Activated CD4-positive, CD25-positive, alpha-beta regulatory T cell treated with anti-CD3 and anti-CD28 coated beads, Interleukin-2, amount 50 U/mL, for 16 hours (primary cell): Measurements from ENCODE around the gene PTGER4.
"Not testable (repeated sequence)": the region's sequence is repeated elsewhere in the genome, so short reads cannot be mapped to it uniquely, and the experiment has no call there.

ENCODE experiments used
- DNase-seq: peaks from one replicate; pipeline ENCODE4 v3.0.0-alpha.2; 2020; ENCODE audit warnings: low read depth, low spot score

The PTGER4 gene

GRCh38 chr5:40689438-40689837, 9.7 kb downstream of the PTGER4 start:
- DNase-seq = no peak

GRCh38 chr5:40690267-40690666, 10.6 kb downstream of the PTGER4 start:
- no peak for DNase-seq

- DNase-seq = no peak
Measured at GRCh38 chr5:40691894-40692293, 12.2 kb downstream of the PTGER4 start.

- no peak for DNase-seq
Measured at GRCh38 chr5:40694433-40694832, 14.7 kb downstream of the PTGER4 start.

- DNase-seq = no peak
Measured at GRCh38 chr5:40700116-40700782, 20.5 kb downstream of the PTGER4 start.

GRCh38 chr5:40702027-40702426, 22.3 kb downstream of the PTGER4 start:
- not testable (repeated sequence) for DNase-seq

- not testable (repeated sequence) for DNase-seq
Measured at GRCh38 chr5:40705484-40705883, 25.8 kb downstream of the PTGER4 start.

GRCh38 chr5:40710575-40710974, 30.9 kb downstream of the PTGER4 start:
- not testable (repeated sequence) for DNase-seq

GRCh38 chr5:40714001-40714400, 34.3 kb downstream of the PTGER4 start:
- no peak for DNase-seq

GRCh38 chr5:40716000-40716399, 36.3 kb downstream of the PTGER4 start:
- no peak for DNase-seq

GRCh38 chr5:40716590-40716989, 36.9 kb downstream of the PTGER4 start:
- DNase-seq = no peak

GRCh38 chr5:40717281-40717680, 37.6 kb downstream of the PTGER4 start:
- no peak for DNase-seq

GRCh38 chr5:40720069-40720468, 40.4 kb downstream of the PTGER4 start:
- DNase-seq = no peak

- DNase-seq = not testable (repeated sequence)
Measured at GRCh38 chr5:40722497-40722911, 42.8 kb downstream of the PTGER4 start.

- DNase-seq = no peak
Measured at GRCh38 chr5:40733434-40733833, 53.7 kb downstream of the PTGER4 start.

GRCh38 chr5:40733879-40734563, 54.3 kb downstream of the PTGER4 start:
- DNase-seq = no peak

- no peak for DNase-seq
Measured at GRCh38 chr5:40734986-40735385, 55.3 kb downstream of the PTGER4 start.

- no peak for DNase-seq
Measured at GRCh38 chr5:40735609-40736008, 55.9 kb downstream of the PTGER4 start.

- DNase-seq = no peak
Measured at GRCh38 chr5:40736103-40736875, 56.6 kb downstream of the PTGER4 start.

- DNase-seq = no peak
Measured at GRCh38 chr5:40738502-40738901, 58.8 kb downstream of the PTGER4 start.
